Parathyroid adenoma (tissue), 2 donors: ENCODE data around the gene GOLGA6D.
"Not testable (repeated sequence)": the region's sequence is repeated elsewhere in the genome, so short reads cannot be mapped to it uniquely, and the experiment has no call there.

ENCODE experiments used
- H2AFZ ChIP-seq: fragments of 300-600 bp; sonication (generic); one replicate; pipeline ENCODE4 v1.7.0; 2017; ENCODE audit warnings: antibody characterized with exemption, mild to moderate bottlenecking
- H3K27ac ChIP-seq: fragments of 300-600 bp; sonication (generic); one replicate; pipeline ENCODE4 v1.7.0; 2017
- H3K27me3 ChIP-seq: fragments of 300-600 bp; sonication (generic); one replicate; pipeline ENCODE4 v1.7.0; 2017; ENCODE audit warnings: low read length; ENCODE audit not compliant: control insufficient read depth, insufficient read depth
- H3K36me3 ChIP-seq: fragments of 300-600 bp; sonication (generic); one replicate; pipeline ENCODE4 v1.7.0; 2017; ENCODE audit warnings: low read length; ENCODE audit not compliant: control insufficient read depth, insufficient read depth
- H3K4me1 ChIP-seq: fragments of 300-600 bp; sonication (generic); one replicate; pipeline ENCODE4 v1.7.0; 2017; ENCODE audit warnings: control low read depth
- H3K4me2 ChIP-seq: fragments of 300-600 bp; sonication (generic); one replicate; pipeline ENCODE4 v1.7.0; 2017; ENCODE audit warnings: low read length
- H3K4me3 ChIP-seq: fragments of 300-600 bp; sonication (generic); one replicate; pipeline ENCODE4 v1.7.0; 2017; ENCODE audit warnings: low read depth, low read length
- H3K79me2 ChIP-seq: fragments of 300-600 bp; sonication (generic); one replicate; pipeline ENCODE4 v1.7.0; 2017; ENCODE audit warnings: control low read depth
- H3K9ac ChIP-seq: fragments of 300-600 bp; sonication (generic); one replicate; pipeline ENCODE4 v1.7.0; 2017; ENCODE audit warnings: mild to moderate bottlenecking
- H3K9me3 ChIP-seq: fragments of 300-600 bp; sonication (generic); one replicate; pipeline ENCODE4 v1.7.0; 2017; ENCODE audit warnings: low read length; ENCODE audit not compliant: control insufficient read depth
- CTCF ChIP-seq: fragments of 300-600 bp; sonication (generic); IDR thresholded peaks from one replicate; pipeline ENCODE4 v1.7.0; 2017; ENCODE audit warnings: antibody characterized with exemption, mild to moderate bottlenecking
- donor health status: primary hyperparathyroidism.

The GOLGA6D gene

DNA sequence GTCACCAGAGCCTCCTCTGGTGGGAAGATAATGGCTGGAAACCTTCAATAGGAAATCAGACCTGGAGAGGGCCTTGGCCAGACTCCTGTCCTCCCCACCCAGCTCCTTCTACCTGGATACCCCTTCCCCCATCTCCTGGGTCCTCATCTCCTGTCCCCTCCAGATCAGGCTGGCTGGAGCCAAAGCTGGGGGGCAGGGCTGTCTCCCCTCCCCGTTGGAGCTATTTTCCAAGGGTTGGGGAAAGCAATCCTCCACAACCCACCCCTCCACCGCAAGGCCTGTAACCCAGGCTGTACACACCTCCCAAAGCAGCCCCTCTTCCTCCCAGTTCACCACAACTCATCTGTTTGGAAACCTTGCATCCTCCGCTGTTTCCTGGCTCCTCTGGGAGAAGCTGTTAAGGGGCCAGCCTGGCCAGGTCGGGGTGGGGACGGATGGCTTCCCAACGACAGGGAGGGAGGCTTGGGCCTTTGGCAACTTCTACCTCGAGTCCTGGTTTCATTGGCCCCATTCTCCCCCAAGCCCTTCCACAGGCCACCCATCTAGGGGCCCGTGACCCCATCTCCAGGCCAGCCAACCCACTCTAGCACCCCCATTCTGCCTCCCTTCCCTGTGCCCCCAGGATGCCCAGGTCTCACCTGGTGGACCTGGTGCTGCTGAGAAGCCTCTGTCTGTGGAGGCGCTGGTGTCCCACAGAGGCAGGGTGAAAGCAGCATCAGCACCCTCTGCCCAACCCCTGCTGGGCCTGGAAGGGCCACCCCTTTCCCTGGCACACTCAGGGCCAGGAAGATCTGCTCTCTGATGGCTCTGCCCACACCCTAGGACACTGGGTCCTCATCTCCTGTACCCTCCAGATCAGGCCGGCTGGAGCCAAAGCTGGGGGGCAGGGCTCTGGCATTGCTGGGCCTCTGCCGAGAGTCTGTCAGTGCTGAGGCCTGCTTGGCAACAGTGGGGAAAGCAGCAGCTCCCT lies 46.6 kb upstream of the GOLGA6D start:
- Histone ChIP-seq H3K27ac (no peak overlapping the region), H3K27me3 (no peaks in the 10 kb centered on the region), H2AFZ (peak overlapping the region; percentile 62), H3K9me3 (no peaks in the 10 kb centered on the region), H3K36me3 (no peaks in the 10 kb centered on the region), H3K4me3 (no peak overlapping the region), H3K9ac (no peak overlapping the region), H3K4me1 (no peaks in the 10 kb centered on the region), H3K4me2 (no peak overlapping the region), H3K79me2 (no peaks in the 10 kb centered on the region)
- no peak for TF ChIP-seq CTCF

DNA sequence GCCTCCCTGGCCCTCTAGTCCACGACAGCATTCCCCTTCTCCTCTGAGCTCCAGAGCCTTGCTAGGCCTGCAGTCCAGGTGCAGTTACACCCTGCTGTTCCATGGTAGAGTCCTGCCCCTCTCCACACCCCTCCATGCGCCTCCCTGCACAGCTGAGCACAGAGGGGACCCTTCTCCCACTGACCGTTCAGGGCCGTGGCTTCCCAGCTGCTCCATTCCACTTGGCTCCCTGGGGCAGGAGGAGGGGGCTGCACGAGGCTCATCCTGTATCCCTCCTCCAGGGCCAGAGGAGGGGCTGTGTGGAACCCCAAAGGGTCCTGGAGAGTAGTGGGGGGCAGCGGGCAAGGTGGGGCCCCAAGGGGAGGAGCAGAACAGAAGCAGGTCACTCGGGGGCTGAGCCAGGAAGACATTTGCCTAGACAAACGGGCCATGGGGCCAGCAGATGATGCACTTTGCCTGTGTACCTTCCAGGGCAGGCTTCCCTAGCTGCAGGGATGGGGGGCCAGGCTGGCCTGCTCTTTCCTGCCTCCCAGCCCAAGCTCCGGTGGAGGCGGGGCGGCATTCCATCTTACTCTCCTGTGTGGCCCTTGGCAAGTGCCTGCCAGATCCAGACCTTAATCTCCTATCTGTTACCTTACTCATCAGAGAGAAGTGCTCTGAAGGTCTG lies 45.2 kb upstream of the GOLGA6D start:
- Histone ChIP-seq H3K79me2 (no peaks in the 10 kb centered on the region), H3K9me3 (no peaks in the 10 kb centered on the region), H3K27ac (no peak overlapping the region), H3K4me2 (no peak overlapping the region), H3K27me3 (no peaks in the 10 kb centered on the region), H3K4me3 (no peak overlapping the region), H2AFZ (no peak overlapping the region), H3K36me3 (no peaks in the 10 kb centered on the region), H3K4me1 (no peaks in the 10 kb centered on the region), H3K9ac (no peak overlapping the region)
- no peak for TF ChIP-seq CTCF

GRCh38 chr15:75238150-75238549 lies 44.5 kb upstream of the GOLGA6D start:
- H3K27ac ChIP-seq, result no peak overlapping the region
- H3K27me3 ChIP-seq, result no peaks in the 10 kb centered on the region
- no peaks in the 10 kb centered on the region for H3K79me2 ChIP-seq
- TF ChIP-seq CTCF, result no peak
- H3K36me3 ChIP-seq, result no peaks in the 10 kb centered on the region
- H2AFZ ChIP-seq, result no peak overlapping the region
- no peak overlapping the region for H3K9ac ChIP-seq
- H3K4me2 ChIP-seq, result no peak overlapping the region
- no peaks in the 10 kb centered on the region for H3K4me1 ChIP-seq
- no peak overlapping the region for H3K4me3 ChIP-seq
- no peaks in the 10 kb centered on the region for H3K9me3 ChIP-seq

DNA sequence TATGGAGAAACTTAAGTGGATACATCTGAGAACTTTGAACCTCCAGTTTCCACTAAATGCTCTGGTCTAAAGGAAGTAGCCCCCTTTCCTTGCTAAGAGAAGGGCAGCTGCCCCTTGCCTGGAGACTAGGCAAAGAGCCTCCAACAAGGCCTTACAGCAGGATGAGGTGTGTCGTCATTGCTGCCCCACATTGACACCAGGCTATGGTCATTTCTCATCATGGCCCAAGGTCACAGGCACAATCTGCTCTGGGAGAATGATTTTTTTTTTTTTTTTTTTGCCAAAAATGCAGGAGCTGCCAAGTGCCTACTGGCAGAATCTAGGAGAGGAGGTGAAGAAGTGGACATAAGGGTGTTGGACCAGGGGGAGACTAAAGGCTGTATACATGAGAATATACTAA lies 36.9 kb upstream of the GOLGA6D start:
- H3K27ac ChIP-seq, H3K9me3 ChIP-seq, H3K4me1 ChIP-seq, H3K36me3 ChIP-seq, H3K9ac ChIP-seq, H3K4me3 ChIP-seq, H2AFZ ChIP-seq, H3K27me3 ChIP-seq, H3K79me2 ChIP-seq, H3K4me2 ChIP-seq: not testable (repeated sequence)

GRCh38 chr15:75248991-75249390 lies 33.6 kb upstream of the GOLGA6D start:
- H3K9me3 ChIP-seq, H2AFZ ChIP-seq, H3K4me2 ChIP-seq, H3K36me3 ChIP-seq, H3K79me2 ChIP-seq, H3K27me3 ChIP-seq, H3K9ac ChIP-seq, H3K27ac ChIP-seq, H3K4me1 ChIP-seq, H3K4me3 ChIP-seq: not testable (repeated sequence)
